NCI-H1436 (cell line): Measurements from ENCODE around the gene ENO1.
"Not testable (repeated sequence)": the region's sequence is repeated elsewhere in the genome, so short reads cannot be mapped to it uniquely, and the experiment has no call there.

Experiments
- DNase-seq: peaks from one replicate; lab custom pipeline; 2025; lab: John Stamatoyannopoulos, UW

Gene ENO1

DNA sequence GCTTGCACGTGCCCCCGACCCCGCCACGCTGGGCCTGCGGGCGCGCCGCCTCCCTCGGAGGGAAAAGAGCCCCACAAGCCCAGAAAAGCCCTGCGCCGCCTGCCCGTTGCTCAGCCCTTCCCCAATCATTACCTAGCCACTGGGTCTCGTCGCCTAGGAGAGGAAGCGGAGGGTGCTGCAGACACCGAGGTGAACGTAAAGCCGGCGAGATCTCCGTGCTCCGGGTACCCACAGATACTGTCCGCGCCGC is at the start of gene ENO1:
Gene ENO1 (minus strand): TSS at position 239 of the 250 bp plus-strand sequence. CDS start 3,778 bp downstream, outside the sequence.
- no peak for DNase-seq

DNA sequence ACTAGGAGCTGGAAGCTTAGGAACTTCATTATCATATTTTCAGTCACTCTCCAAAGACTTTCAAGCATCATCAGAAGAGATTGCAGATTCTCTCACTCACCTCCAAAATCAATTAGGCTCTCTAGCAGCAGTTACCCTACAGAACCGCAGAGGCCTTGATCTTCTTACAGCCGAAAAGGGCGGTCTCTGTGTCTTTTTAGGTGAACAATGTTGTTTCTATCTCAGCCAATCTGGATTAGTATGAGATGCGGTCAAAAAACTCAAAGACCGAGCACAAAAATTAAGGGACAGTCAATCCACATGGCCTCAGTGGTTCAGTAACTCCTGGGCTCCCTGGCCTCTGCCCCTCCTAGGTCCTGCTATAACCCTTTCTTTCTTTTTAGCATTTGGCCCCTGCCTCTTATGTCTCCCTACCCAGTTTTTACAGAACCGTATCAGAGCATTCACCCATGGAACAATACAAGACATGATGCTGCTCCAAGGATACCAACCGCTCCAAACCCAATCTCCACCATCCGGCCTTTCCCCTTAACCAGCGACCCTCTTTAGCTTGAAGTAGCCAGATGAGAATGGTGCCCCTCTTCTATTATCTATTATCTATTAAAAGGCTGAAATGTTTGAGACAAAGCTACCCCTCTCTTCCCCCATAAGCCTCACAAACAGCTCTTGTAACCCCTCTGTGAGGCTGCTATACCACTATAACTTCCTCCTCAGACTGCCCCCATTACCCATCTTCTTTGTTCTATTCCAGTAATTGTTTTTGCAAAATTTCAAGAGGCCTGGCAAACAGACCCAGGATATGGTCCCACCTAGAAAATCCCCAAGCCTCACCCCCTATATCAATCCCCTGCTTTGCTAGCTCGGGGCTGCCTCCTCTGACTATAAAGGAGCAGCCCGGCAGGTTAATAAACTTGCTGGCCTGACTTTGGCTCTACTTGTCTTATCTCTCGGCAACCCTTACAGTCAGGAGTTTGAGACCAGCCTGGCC is 48.5 kb upstream of the ENO1 start:
- DNase-seq = no peak

DNA sequence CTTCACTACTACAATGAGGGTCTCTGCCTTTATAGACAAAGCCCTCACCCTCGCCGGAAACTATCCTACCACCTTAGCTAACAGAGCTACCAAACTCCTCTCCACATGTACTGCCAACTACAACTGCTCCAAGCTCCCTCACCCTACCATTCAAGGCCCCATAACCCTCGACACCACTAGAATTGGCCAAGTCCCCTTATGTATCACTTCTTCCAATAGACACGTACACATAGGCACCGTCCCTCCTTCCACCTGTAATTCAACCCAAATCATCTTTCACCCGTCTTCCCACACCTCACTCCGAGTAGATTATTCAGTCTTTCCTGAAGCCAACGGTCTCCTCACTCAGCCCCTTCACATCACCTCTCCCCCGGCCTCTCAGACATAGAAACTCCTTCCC is 47.5 kb upstream of the ENO1 start:
- no peak for DNase-seq

DNA sequence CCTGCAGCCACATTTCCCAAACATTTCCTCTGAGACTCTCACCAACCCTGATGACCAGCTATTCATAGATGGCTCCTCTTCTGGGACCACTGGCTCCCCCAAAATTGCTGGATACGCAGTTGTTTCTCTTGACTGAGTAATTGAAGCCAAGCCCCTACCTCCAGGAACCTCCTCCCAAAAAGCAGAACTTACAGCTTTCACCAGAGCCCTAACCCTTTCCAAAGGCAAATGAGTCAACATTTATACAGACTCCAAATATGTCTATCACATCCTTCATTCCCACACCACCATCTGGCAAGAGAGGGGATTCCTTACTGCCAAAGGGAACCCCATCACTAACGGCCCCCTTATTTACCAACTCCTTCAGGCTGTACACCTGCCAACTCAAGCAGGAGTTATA is 46.9 kb upstream of the ENO1 start:
- DNase-seq = no peak

DNA sequence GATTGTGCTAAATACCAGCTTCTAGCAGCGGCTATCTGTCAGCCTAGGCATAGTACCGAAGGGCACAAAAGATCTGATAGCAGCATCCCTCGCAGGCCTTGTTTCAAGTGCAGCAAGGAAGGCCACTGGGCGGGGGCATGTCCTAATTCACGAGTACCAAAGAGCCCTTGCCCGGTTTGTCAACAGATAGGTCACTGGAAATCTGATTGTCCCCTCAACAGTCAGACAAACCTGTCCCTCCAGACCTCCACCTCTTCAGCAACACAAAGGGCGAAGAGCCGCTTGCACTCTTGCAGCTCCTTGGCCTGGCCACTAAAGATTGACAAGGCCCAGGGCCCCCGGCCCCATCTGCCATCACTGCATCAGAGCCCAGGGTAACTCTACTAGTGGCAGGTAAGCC is 44.5 kb upstream of the ENO1 start:
- DNase-seq = no peak

GRCh38 chr1:8917536-8917935 is 39.0 kb upstream of the ENO1 start:
- DNase-seq = not testable (repeated sequence)

- no peak for DNase-seq
These were observed 37.0 kb upstream of the ENO1 start for GRCh38 chr1:8915446-8915845.

DNA sequence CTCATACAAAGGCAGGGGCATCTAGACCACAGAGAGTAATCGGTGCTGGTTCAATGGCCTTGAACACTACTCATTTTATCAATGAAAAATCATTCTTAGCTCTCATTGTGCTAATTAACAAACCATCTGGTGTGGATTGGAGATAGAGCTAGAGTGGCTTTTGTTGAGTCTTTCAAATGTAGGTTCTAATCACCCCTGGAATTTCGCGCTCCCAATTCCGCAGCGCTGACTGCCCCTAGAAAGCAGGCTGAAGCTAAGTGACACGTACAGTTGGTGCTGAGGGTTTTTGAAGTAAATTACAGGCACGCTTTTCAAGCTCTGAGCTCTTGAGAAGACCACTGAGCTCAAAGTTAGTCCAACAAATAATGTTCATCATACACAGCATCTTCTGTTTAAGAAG is 36.0 kb upstream of the ENO1 start:
- DNase-seq = no peak

DNA sequence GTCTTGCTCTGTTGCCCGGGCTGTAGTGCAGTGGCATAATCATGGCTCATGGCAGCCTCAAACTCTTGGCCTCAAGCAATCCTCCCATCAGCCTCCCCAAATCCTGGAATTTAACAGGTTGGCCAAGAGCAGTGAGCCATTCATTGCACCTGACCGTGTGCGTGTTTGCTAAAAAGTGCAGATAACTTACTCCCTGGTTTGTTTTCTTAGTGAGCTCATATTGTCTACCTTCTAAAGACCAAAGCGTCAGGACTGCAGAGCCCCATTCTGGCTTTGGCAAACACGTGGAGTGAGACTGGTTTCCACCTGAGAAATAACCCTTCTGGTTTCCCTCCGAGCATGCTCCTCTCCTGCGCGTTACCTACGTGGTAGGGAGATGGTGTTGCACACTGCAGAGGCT is 35.0 kb upstream of the ENO1 start:
- DNase-seq = no peak

- no peak for DNase-seq
These were observed 33.2 kb upstream of the ENO1 start for GRCh38 chr1:8911416-8912309.

DNA sequence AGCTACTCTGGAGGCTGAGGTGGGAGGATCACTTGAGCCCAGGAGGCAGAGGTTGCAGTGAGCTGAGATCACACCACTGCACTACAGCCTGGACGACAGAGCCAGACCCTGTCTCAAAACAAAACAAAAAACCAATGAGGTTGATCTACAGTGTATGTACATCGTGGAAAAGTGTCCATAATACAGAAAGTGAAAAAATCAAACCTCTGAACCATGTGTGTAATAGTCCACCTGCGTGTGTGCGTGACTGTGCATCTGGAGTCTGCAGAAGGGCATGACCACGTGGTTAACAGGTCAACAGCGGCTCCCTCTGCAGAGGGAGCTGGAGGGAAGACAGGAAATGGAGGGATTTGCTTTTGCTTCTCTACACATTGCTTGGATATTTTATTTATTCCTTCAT is 32.4 kb upstream of the ENO1 start:
- DNase-seq = no peak

- DNase-seq = no peak
These were observed 31.8 kb upstream of the ENO1 start for GRCh38 chr1:8910331-8910730.

- no peak for DNase-seq
These were observed 30.1 kb upstream of the ENO1 start for GRCh38 chr1:8908388-8909151.

DNA sequence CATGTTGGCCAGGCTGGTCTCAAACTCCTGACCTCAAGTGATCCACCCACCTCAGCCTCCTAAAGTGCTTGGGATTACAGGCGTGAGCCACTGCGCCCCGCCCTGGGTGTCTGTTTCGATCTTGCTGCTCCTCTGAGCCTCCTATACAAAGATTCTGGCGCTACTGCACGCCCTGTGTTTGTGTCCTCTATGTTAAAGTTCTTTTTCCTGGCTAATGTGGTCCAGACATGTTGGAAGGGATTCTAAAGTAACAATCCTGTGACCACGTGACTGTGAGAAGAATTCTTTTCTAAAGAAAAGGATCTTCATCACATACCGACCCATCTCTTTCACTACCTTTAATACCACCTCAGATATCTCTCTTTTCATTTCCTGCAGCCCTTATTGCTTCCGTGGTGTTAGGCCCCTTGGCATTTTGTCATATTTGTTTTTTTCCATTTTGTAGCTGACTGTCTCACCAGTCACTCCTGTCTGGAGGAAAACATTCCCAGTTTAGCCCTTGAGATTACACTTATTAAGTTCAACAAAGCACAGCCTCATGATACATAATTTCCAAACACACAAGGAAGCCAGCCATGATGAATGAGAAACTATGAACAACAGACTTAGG is 27.2 kb upstream of the ENO1 start:
- no peak for DNase-seq

- DNase-seq = no peak
These were observed 25.6 kb upstream of the ENO1 start for GRCh38 chr1:8903908-8904650.

DNA sequence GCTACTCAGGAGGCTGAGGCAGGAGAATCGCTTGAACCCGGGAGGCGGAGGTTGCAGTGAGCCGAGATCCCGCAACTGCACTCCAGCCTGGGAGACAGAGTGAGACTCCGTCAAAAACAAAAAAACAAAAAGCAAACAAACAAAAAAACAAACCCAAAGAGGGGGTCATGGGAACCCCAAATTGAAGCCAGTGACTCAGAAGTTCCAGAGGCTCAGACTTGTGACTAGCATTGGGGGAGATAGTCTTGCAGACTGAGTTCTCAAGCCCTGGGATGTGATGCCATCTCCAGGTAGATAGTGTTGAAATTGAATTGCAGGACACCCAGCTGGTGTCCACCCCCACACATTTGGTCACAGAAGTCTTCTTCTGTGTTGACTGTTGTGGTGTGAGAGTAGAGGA is 24.9 kb upstream of the ENO1 start:
- DNase-seq = no peak

DNA sequence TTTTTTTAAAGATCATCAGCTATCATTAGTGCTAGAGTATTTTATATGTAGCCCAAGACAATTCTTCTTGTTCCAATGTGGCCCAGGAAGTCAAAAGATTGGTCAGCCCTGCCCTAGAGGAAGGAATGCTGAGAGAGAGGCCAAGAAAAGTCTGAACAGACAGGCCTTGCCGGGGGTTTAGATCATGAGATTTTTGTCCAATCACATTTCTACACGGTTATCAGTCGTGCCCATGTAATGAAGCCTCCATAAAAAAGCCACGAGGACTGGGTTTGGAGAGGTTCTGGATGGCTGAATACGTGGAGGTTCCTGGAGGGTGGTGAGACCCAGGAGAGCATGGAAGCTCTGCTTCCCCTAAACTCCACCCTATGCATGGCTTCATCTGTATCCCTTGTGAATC is 24.3 kb upstream of the ENO1 start:
- no peak for DNase-seq

DNA sequence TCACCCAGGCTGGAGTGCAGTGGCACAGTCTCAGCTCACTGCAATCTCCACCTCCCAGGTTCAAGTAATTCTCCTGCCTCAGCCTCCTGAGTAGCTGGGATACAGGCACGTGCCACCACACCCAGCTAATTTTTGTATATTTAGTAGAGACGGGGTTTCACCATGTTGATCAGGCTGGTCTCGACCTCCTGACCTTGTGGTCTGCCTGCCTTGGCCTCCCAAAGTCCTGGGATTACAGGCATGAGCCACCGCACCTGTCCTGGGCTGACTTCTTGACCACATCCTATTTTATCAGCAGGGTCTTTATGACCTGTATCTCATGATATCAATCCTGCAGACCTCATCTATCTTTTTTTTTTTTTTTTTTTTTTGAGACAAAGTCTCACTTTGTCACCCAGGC is 22.2 kb upstream of the ENO1 start:
- not testable (repeated sequence) for DNase-seq

DNA sequence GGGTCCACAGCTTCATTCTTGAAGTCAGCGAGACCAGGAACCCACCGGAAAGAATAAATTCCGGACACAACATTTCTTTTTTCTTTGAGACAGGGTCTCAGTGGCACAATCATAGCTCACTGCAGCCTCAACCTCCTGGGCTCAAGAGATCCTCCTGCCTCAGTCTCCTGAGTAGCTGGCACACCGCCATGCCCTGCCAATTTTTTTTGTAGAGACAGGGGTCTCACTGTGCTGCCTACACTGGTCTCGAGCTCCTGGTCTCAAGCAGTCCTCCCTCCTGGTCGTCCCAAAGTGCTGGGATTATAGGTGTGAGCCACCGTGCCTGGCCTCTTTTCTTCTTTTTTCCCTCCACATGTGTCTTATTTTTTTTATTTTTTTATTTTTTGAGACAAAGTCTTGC is 20.6 kb upstream of the ENO1 start:
- no peak for DNase-seq

- DNase-seq = not testable (repeated sequence)
These were observed 19.9 kb upstream of the ENO1 start for GRCh38 chr1:8898418-8898817.

DNA sequence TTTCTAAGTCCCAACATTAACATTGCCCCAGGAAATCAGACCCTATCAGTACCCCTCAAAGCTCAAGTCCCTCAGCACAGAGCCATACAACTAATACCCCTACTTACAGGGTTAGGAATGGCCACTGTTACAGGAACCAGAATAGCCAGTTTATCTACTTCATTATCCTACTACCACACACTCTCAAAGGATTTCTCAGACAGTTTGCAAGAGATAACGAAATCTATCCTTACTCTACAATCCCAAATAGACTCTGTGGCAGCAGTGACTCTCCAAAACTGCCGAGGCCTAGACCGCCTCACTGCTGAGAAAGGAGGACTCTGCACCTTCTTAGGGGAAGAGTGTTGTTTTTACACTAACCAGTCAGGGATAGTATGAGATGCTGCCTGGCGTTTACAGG is 19.0 kb upstream of the ENO1 start:
- not testable (repeated sequence) for DNase-seq
